ENCODE results near the gene ZBTB20. TPM values are rescaled to one million over a fixed set of nuclear protein-coding genes. Genes with fewer than 3 reads are reported as not detected.

ZBTB20 gene
- total and polyA plus RNA-seq, 4 donors = 0.88 to 83.2 (median 20.4) TPM

GRCh38 chr3:114718071-114718897 is 428.8 kb downstream of the ZBTB20 start:
- Histone ChIP-seq H3K4me3 (ENCODE audit: low read depth in 1 of 3, low read length in 3 of 3) (peak overlapping the region in 2 of 3 donors; percentile 34 to 42), H3K9ac (ENCODE audit: low read depth in 1 of 2, low read length in 2 of 2) (peak overlapping the region in 1 of 2 donors; percentile 91), H3K9me3 (ENCODE audit: control insufficient read depth in 4 of 4, low read length in 3 of 4) (no peaks in the 10 kb centered on the region), H3K27me3 (ENCODE audit: control insufficient read depth in 4 of 4, insufficient read depth in 4 of 4, low read length in 3 of 4) (no peaks in the 10 kb centered on the region), H3K36me3 (ENCODE audit: control insufficient read depth in 4 of 4, insufficient read depth in 3 of 4, low read depth in 1 of 4, low read length in 3 of 4) (no peaks in the 10 kb centered on the region), H3K27ac (ENCODE audit: low read depth in 1 of 2, low read length in 2 of 2) (peak overlapping the region; percentile 85 to 94), H3K4me1 (ENCODE audit: control insufficient read depth in 4 of 4, insufficient read depth in 4 of 4, low read length in 3 of 4) (peaks cover 6 to 43% (median 28%) of the 10 kb centered on the region in 4 donors)
- no peak for DNase-seq (ENCODE audit: low spot score)
- WGBS = 30% methylated on average over 7 of the region's 7 CpGs
- TF ChIP-seq RAD21 (IDR thresholded peaks at IDR 0.05) (peak in 1 of 2 donors; percentile 6), SP1 (IDR thresholded peaks at IDR 0.05) (peak; percentile 25), HNF4A (conservative IDR thresholded peaks at IDR 0.05) (peak; percentile 23 to 29), ATF3 (IDR thresholded peaks at IDR 0.05) (no peak), ZBTB33 (IDR thresholded peaks at IDR 0.05) (no peak), NR2F2 (IDR thresholded peaks at IDR 0.05) (no peak), HNF4G (IDR thresholded peaks at IDR 0.05) (no peak), RXRA (IDR thresholded peaks at IDR 0.05) (peak; percentile 62 to 64)

- Histone ChIP-seq H3K27ac (ENCODE audit: low read depth in 1 of 2, low read length in 2 of 2) (peak overlapping the region in 1 of 2 donors; percentile 94), H3K4me3 (ENCODE audit: low read depth in 1 of 3, low read length in 3 of 3) (no peak overlapping the region), H3K9ac (ENCODE audit: low read depth in 1 of 2, low read length in 2 of 2) (no peak overlapping the region), H3K27me3 (ENCODE audit: control insufficient read depth in 4 of 4, insufficient read depth in 4 of 4, low read length in 3 of 4) (no peaks in the 10 kb centered on the region), H3K4me1 (ENCODE audit: control insufficient read depth in 4 of 4, insufficient read depth in 4 of 4, low read length in 3 of 4) (peaks cover 4 to 30% (median 17%) of the 10 kb centered on the region in 4 donors), H3K9me3 (ENCODE audit: control insufficient read depth in 4 of 4, low read length in 3 of 4) (no peaks in the 10 kb centered on the region), H3K36me3 (ENCODE audit: control insufficient read depth in 4 of 4, insufficient read depth in 3 of 4, low read depth in 1 of 4, low read length in 3 of 4) (no peaks in the 10 kb centered on the region)
- TF ChIP-seq RAD21 (IDR thresholded peaks at IDR 0.05) (no peak), EGR1 (IDR thresholded peaks at IDR 0.05; ENCODE audit: low read depth in 2 of 2) (no peak), HNF4A (conservative IDR thresholded peaks at IDR 0.05) (no peak), REST (IDR thresholded peaks at IDR 0.05) (no peak), ZBTB33 (IDR thresholded peaks at IDR 0.05) (no peak), GABPA (IDR thresholded peaks at IDR 0.05 in 1 of 2, conservative IDR thresholded peaks at IDR 0.05 in 1 of 2) (no peak), SP1 (IDR thresholded peaks at IDR 0.05) (no peak), MAX (IDR thresholded peaks at IDR 0.05) (no peak), FOXA1 (IDR thresholded peaks at IDR 0.05) (no peak)
- DNase-seq (ENCODE audit: low spot score) = no peak
Measured at GRCh38 chr3:114716916-114717315, 430.2 kb downstream of the ZBTB20 start.

All from liver (tissue), 9 donors.